ENCODE results near the gene ATP6V1G2. TPM values are rescaled to one million over a fixed set of nuclear protein-coding genes. Genes with fewer than 3 reads are reported as not detected.

Gene ATP6V1G2
- total RNA-seq, 1 experiment from 2014 or later: 1.2 TPM

GRCh38 chr6:31576897-31577578 lies 30.6 kb upstream of the ATP6V1G2 start:
- no peak for TF ChIP-seq CTCF (IDR thresholded peaks at IDR 0.05; ENCODE audit: unreplicated experiment)
- no peaks in the 10 kb centered on the region for H3K9me3 Mint-ChIP-seq (ENCODE audit: unreplicated experiment)
- no peak overlapping the region for H3K4me3 Mint-ChIP-seq (ENCODE audit: unreplicated experiment)
- H3K36me3 Mint-ChIP-seq (ENCODE audit: insufficient read depth, unreplicated experiment): peaks cover 7% of the 10 kb centered on the region
- no peak for DNase-seq (ENCODE audit: unreplicated experiment)
- BruUV-seq (replicated peaks): no TSS peak
- POLR2A ChIA-PET: interaction anchor here (0.6 kb wide), 1 partner anchor 84 kb away, joined by 3 read pairs; no protein-coding TSS in a partner anchor
- intact Hi-C loops (cut with micrococcal nuclease): no loop called here
- no peak overlapping the region for H3K27ac Mint-ChIP-seq (ENCODE audit: low read depth, unreplicated experiment)
- peaks cover 17% of the 10 kb centered on the region for H3K4me1 Mint-ChIP-seq (ENCODE audit: insufficient read depth, unreplicated experiment)
- CTCF ChIA-PET: interaction anchor here (0.6 to 18.9 kb wide), 5 partner anchors 20 to 1011 kb away, joined by 3 to 215 read pairs (median 3); partner anchors contain the start of genes ATP6V1G2 and NCR3
- peaks cover 20% of the 10 kb centered on the region for H3K27me3 Mint-ChIP-seq (ENCODE audit: insufficient read depth, unreplicated experiment)

DNA sequence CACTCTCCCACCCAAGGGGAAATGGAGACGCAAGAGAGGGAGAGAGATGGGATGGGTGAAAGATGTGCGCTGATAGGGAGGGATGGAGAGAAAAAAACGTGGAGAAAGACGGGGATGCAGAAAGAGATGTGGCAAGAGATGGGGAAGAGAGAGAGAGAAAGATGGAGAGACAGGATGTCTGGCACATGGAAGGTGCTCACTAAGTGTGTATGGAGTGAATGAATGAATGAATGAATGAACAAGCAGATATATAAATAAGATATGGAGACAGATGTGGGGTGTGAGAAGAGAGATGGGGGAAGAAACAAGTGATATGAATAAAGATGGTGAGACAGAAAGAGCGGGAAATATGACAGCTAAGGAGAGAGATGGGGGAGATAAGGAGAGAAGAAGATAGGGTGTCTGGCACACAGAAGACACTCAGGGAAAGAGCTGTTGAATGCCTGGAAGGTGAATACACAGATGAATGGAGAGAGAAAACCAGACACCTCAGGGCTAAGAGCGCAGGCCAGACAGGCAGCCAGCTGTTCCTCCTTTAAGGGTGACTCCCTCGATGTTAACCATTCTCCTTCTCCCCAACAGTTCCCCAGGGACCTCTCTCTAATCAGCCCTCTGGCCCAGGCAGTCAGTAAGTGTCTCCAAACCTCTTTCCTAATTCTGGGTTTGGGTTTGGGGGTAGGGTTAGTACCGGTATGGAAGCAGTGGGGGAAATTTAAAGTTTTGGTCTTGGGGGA lies 29.7 kb upstream of the ATP6V1G2 start:
- Mint-ChIP-seq H3K9me3 (ENCODE audit: unreplicated experiment) (no peaks in the 10 kb centered on the region), H3K4me3 (ENCODE audit: unreplicated experiment) (no peak overlapping the region), H3K27ac (ENCODE audit: low read depth, unreplicated experiment) (no peak overlapping the region), H3K36me3 (ENCODE audit: insufficient read depth, unreplicated experiment) (peaks cover 7% of the 10 kb centered on the region), H3K4me1 (ENCODE audit: insufficient read depth, unreplicated experiment) (peaks cover 9% of the 10 kb centered on the region), H3K27me3 (ENCODE audit: insufficient read depth, unreplicated experiment) (peaks cover 20% of the 10 kb centered on the region)
- intact Hi-C loops (cut with micrococcal nuclease): no loop called here
- TF ChIP-seq CTCF (IDR thresholded peaks at IDR 0.05; ENCODE audit: unreplicated experiment): no peak
- no peak for DNase-seq (ENCODE audit: unreplicated experiment)
- BruUV-seq (replicated peaks): no TSS peak
- CTCF ChIA-PET: interaction anchor here (0.6 to 18.9 kb wide), 4 partner anchors 21 to 1010 kb away, joined by 3 to 215 read pairs (median 4); partner anchors contain the start of gene NCR3
- POLR2A ChIA-PET: no interaction called here

DNA sequence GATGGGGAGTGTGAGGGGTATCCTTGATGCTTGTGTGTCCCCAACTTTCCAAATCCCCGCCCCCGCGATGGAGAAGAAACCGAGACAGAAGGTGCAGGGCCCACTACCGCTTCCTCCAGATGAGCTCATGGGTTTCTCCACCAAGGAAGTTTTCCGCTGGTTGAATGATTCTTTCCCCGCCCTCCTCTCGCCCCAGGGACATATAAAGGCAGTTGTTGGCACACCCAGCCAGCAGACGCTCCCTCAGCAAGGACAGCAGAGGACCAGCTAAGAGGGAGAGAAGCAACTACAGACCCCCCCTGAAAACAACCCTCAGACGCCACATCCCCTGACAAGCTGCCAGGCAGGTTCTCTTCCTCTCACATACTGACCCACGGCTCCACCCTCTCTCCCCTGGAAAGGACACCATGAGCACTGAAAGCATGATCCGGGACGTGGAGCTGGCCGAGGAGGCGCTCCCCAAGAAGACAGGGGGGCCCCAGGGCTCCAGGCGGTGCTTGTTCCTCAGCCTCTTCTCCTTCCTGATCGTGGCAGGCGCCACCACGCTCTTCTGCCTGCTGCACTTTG lies 29.0 kb upstream of the ATP6V1G2 start, which contains the start of gene TNF:
TSS of gene TNF (plus strand) at position 231 of the 567 bp plus-strand sequence. CDS start at position 408, 177 bp downstream.
- DNase-seq (ENCODE audit: unreplicated experiment): no peak
- Mint-ChIP-seq H3K27ac (ENCODE audit: low read depth, unreplicated experiment) (no peak within 1 kb of the TSS), H3K4me1 (ENCODE audit: insufficient read depth, unreplicated experiment) (peaks cover 6% of the 10 kb centered on the region), H3K4me3 (ENCODE audit: unreplicated experiment) (no peak within 1 kb of the TSS), H3K9me3 (ENCODE audit: unreplicated experiment) (no peaks in the 10 kb centered on the region), H3K36me3 (ENCODE audit: insufficient read depth, unreplicated experiment) (peaks cover 7% of the 10 kb centered on the region), H3K27me3 (ENCODE audit: insufficient read depth, unreplicated experiment) (peaks cover 20% of the 10 kb centered on the region)
- BruUV-seq (replicated peaks): no TSS peak
- no peak for TF ChIP-seq CTCF (IDR thresholded peaks at IDR 0.05; ENCODE audit: unreplicated experiment)
- ChIA-PET CTCF (interaction anchor here (0.6 to 18.9 kb wide), 4 partner anchors 12 to 109 kb away, joined by 3 to 215 read pairs (median 4); partner anchors contain the start of gene NCR3), POLR2A (interaction anchor here (1.4 kb wide), 1 partner anchor 16 kb away, joined by 3 read pairs; no protein-coding TSS in a partner anchor)
- intact Hi-C loops (cut with micrococcal nuclease): no loop called here

All from MCF 10A (cell line).